Liver (tissue), 9 donors: Measurements from ENCODE around the gene ARMC5. TPM values are rescaled to one million over a fixed set of nuclear protein-coding genes. Genes with fewer than 3 reads are reported as not detected.
A peak's percentile ranks its signal among the peaks of the same experiment; 100 is the strongest.

ENCODE experiments used
- DNase-seq: peaks from one replicate; pipeline ENCODE4 v3.0.0-alpha.2; 2017; ENCODE audit warnings: low spot score
- H3K27ac ChIP-seq, 2 donors: one replicate each; pipeline ENCODE4 v1.7.0; 2013; ENCODE audit warnings: inconsistent platforms in 2 of 2, low read length in 2 of 2, control low read depth in 1 of 2, low read depth in 1 of 2, mild to moderate bottlenecking in 1 of 2
- H3K27me3 ChIP-seq, 4 donors: one replicate each; pipeline versions ENCODE4 v1.6.1 to v1.7.0; 2013; ENCODE audit warnings: low read length in 3 of 4, inconsistent platforms in 1 of 4, mild to moderate bottlenecking in 1 of 4, moderate library complexity in 1 of 4; ENCODE audit not compliant: control insufficient read depth in 4 of 4, insufficient read depth in 4 of 4
- H3K36me3 ChIP-seq, 4 donors: one replicate each; pipeline versions ENCODE4 v1.6.1 to v1.7.0; 2013; ENCODE audit warnings: low read length in 3 of 4, mild to moderate bottlenecking in 3 of 4, low read depth in 1 of 4, moderate library complexity in 1 of 4; ENCODE audit not compliant: control insufficient read depth in 4 of 4, insufficient read depth in 3 of 4
- H3K4me1 ChIP-seq, 4 donors: one replicate each; pipeline versions ENCODE4 v1.6.1 to v1.7.0; 2013; ENCODE audit warnings: low read length in 3 of 4, mild to moderate bottlenecking in 3 of 4, moderate library complexity in 1 of 4; ENCODE audit not compliant: control insufficient read depth in 4 of 4, insufficient read depth in 4 of 4
- H3K4me3 ChIP-seq, 3 donors: one replicate each; pipeline versions ENCODE4 v1.6.1 to v1.7.0; 2013; ENCODE audit warnings: low read length in 3 of 3, control low read depth in 1 of 3, low read depth in 1 of 3, mild to moderate bottlenecking in 1 of 3
- H3K9ac ChIP-seq, 2 donors: one replicate each; pipeline ENCODE4 v1.7.0; 2013; ENCODE audit warnings: low read length in 2 of 2, mild to moderate bottlenecking in 2 of 2, moderate library complexity in 2 of 2, control low read depth in 1 of 2, low read depth in 1 of 2
- H3K9me3 ChIP-seq, 4 donors: one replicate each; pipeline versions ENCODE4 v1.6.1 to v1.7.0; 2013; ENCODE audit warnings: low read length in 3 of 4; ENCODE audit not compliant: control insufficient read depth in 4 of 4
- ATF3 ChIP-seq: IDR thresholded peaks from 2 replicates; pipeline ENCODE4 v1.6.1; 2016; ENCODE audit warnings: antibody characterized with exemption
- CTCF ChIP-seq: fragments of 150-350 bp; IDR thresholded peaks from 2 replicates; pipeline ENCODE4 v1.5.1; 2017; ENCODE audit warnings: improper control_type of control experiment, low read depth, low read length; ENCODE audit not compliant: missing input control
- EGR1 ChIP-seq, 2 donors: IDR thresholded peaks; 2 replicates each; pipeline ENCODE4 v1.6.1; 2016 to 2018; ENCODE audit warnings: antibody characterized with exemption in 2 of 2, low read depth in 2 of 2
- FOXA1 ChIP-seq: IDR thresholded peaks from 2 replicates; pipeline ENCODE4 v1.6.1; 2016; ENCODE audit warnings: antibody characterized with exemption
- FOXA2 ChIP-seq: IDR thresholded peaks from 2 replicates; pipeline ENCODE4 v1.6.1; 2016; ENCODE audit warnings: antibody characterized with exemption
- GABPA ChIP-seq, 2 donors: IDR thresholded peaks in 1 of 2; conservative IDR thresholded peaks in 1 of 2; 2 replicates each; pipeline ENCODE4 v1.6.1; 2016; ENCODE audit warnings: antibody characterized with exemption in 2 of 2, mild to moderate bottlenecking in 1 of 2, moderate library complexity in 1 of 2
- HNF4A ChIP-seq, 2 donors: conservative IDR thresholded peaks; 2 replicates each; pipeline ENCODE4 v1.6.1; 2016; ENCODE audit warnings: antibody characterized with exemption in 2 of 2, mild to moderate bottlenecking in 2 of 2
- HNF4G ChIP-seq: IDR thresholded peaks from 2 replicates; pipeline ENCODE4 v1.6.1; 2016; ENCODE audit warnings: antibody characterized with exemption
- JUND ChIP-seq, 2 donors: IDR thresholded peaks; 2 replicates each; pipeline ENCODE4 v1.6.1; 2016; ENCODE audit warnings: antibody characterized with exemption in 2 of 2
- NR2F2 ChIP-seq: IDR thresholded peaks from 2 replicates; pipeline ENCODE4 v1.6.1; 2016; ENCODE audit warnings: antibody characterized with exemption
- RAD21 ChIP-seq, 2 donors: IDR thresholded peaks; 2 replicates each; pipeline ENCODE4 v1.6.1; 2016; ENCODE audit warnings: antibody characterized with exemption in 2 of 2, mild to moderate bottlenecking in 2 of 2
- RXRA ChIP-seq, 2 donors: IDR thresholded peaks; 2 replicates each; pipeline ENCODE4 v1.6.1; 2017 to 2018; ENCODE audit warnings: antibody characterized with exemption in 2 of 2, mild to moderate bottlenecking in 1 of 2
- SP1 ChIP-seq: IDR thresholded peaks from 2 replicates; pipeline ENCODE4 v1.6.1; 2018; ENCODE audit warnings: antibody characterized with exemption, mild to moderate bottlenecking
- TAF1 ChIP-seq: conservative IDR thresholded peaks from 2 replicates; pipeline ENCODE4 v1.6.1; 2016; ENCODE audit warnings: antibody characterized with exemption, mild to moderate bottlenecking
- YY1 ChIP-seq: IDR thresholded peaks from 2 replicates; pipeline ENCODE4 v1.6.1; 2016; ENCODE audit warnings: antibody characterized with exemption, mild to moderate bottlenecking
- ZBTB33 ChIP-seq: IDR thresholded peaks from 2 replicates; pipeline ENCODE4 v1.6.1; 2016; ENCODE audit warnings: antibody characterized with exemption
- WGBS: extraction: QIAGEN DNeasy Blood & Tissue Kit; methylation state at CpG from one replicate; pipeline ENCODE4 v1.1.7; 2013; 5-methylcytosine and 5-hydroxymethylcytosine counted together
- polyA plus RNA-seq, 2 donors: library from polyadenylated mRNA; stranded (reverse) in 1 of 2; unstranded in 1 of 2; fragments of 200-250 nt in 1 of 2; fragments of >200 nt in 1 of 2; fragmentation: Nextera tagmentation in 1 of 2; extraction: Ambion mirVana in 1 of 2; gene quantifications; one replicate each; pipeline versions ENCODE4 v1.2.1 to v1.2.3, GENCODE V29; 2013 to 2015
- total RNA-seq, 2 donors: library from RNA; depleted of rRNA; stranded (reverse); fragments of >200 nt; gene quantifications; one replicate each; pipeline ENCODE4 v1.2.3, GENCODE V29; 2014
- TF ChIP-seq, protein P1 (sequence below): IDR thresholded peaks from 2 replicates; pipeline ENCODE4 v1.6.1; 2016; ENCODE audit warnings: antibody characterized with exemption
- donor health status: healthy.
- donor health status: healthy.
- donor health status: healthy.
- donor health status: healthy.
- donor health status: healthy.

ARMC5 gene
- total and polyA plus RNA-seq, 4 donors: 5.4 to 13.3 (median 11.4) TPM

DNA sequence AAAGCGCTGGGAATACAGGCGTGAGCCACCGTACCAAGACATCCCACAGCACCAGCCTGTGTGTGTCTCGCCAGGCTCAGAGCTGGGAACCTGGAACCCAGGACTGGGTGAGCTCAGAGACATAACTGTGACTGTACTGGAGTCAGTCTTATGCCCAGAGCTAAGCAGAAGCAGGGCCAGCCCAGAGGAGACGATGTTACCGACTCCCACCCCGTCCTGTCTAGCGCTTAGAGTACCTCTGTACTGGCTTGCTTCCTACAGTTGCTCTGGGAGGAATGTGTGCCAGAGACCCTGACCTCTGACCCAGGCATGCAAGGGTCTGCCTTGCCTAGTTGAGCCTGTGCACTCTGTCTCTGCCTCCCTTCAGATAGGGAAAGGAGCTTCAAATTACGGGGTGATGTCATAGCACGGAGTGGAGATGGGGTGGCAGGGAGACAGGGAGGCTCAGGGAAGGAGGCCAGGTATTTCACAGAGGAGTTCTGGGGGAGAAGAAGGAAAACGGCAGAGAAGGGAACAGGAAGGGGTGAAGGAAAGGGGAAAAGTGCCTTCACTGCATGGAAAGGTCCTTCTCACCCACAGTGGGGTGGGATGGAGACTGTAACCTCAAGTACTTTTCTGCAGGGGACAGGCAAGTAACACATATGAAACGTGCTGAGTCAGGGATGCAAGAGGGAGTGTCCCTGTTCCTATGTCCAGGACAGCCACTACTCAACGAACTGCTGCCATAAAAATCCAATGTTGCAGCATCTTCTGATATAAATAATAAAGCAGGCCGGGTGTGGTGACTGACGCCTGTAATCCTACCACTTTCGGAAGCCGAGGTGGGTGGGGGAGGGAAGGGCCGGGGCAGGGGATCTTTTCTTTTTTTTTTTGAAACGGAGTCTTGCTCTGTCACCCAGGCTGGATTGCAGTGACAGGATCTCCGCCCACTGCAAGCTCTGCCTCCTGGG is 5.8 kb upstream of the ARMC5 start:
- Histone ChIP-seq H3K9ac (no peak overlapping the region), H3K9me3 (no peaks in the 10 kb centered on the region), H3K27ac (no peak overlapping the region), H3K36me3 (no peaks in the 10 kb centered on the region), H3K4me1 (peaks cover 18 to 48% (median 31%) of the 10 kb centered on the region in 4 donors), H3K27me3 (no peaks in the 10 kb centered on the region), H3K4me3 (no peak overlapping the region)
- 54% methylated on average over 20 of the region's 20 CpGs for WGBS
- TF ChIP-seq YY1: peak; percentile 11
- TF ChIP-seq ZBTB33: no peak
- peak in 1 of 2 donors; percentile 15 for TF ChIP-seq HNF4A (conservative IDR thresholded peaks at IDR 0.05)
- no peak for TF ChIP-seq ATF3
- DNase-seq: no peak

GRCh38 chr16:31455601-31456314 is 3.5 kb upstream of the ARMC5 start:
- Histone ChIP-seq H3K9ac (no peak overlapping the region), H3K36me3 (no peaks in the 10 kb centered on the region), H3K4me3 (no peak overlapping the region), H3K4me1 (peaks cover 20 to 56% (median 41%) of the 10 kb centered on the region in 4 donors), H3K9me3 (no peaks in the 10 kb centered on the region), H3K27me3 (no peaks in the 10 kb centered on the region), H3K27ac (no peak overlapping the region)
- TF ChIP-seq ATF3 (no peak), EGR1 (IDR thresholded peaks at IDR 0.05; ENCODE audit: low read depth in 2 of 2) (no peak), FOXA2 (no peak), FOXA1 (no peak), JUND (IDR thresholded peaks at IDR 0.05) (no peak), RAD21 (IDR thresholded peaks at IDR 0.05) (peak in 1 of 2 donors; percentile 11), RXRA (IDR thresholded peaks at IDR 0.05) (no peak)
- DNase-seq: no peak
- WGBS: 79% methylated on average over 17 of the region's 17 CpGs

DNA sequence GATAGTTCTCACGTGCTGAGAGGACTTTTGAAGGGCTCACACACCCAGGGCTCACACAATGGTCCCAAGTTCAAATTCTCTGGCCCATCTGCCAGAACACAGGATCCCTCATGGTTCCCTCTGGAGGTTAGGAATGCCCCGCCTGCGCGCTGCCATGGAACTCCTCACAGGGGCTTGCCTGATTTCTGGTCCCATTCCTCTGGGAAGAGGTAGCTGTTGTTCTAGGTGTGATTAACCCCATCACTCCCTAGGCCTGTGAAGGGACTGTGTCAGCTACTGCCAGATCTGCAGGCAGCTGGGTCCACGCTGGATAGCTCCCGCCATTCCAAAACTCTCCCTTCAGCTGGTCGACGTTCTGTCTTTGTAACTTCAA is 2.3 kb upstream of the ARMC5 start:
- Histone ChIP-seq H3K4me1 (peaks cover 24 to 64% (median 52%) of the 10 kb centered on the region in 4 donors), H3K27ac (no peak overlapping the region), H3K4me3 (no peak overlapping the region), H3K36me3 (no peaks in the 10 kb centered on the region), H3K27me3 (no peaks in the 10 kb centered on the region), H3K9ac (no peak overlapping the region), H3K9me3 (no peaks in the 10 kb centered on the region)
- no peak for TF ChIP-seq HNF4A (conservative IDR thresholded peaks at IDR 0.05)
- TF ChIP-seq FOXA1: no peak
- TF ChIP-seq GABPA (IDR thresholded peaks at IDR 0.05 in 1 of 2, conservative IDR thresholded peaks at IDR 0.05 in 1 of 2): no peak
- no peak for TF ChIP-seq FOXA2
- no peak for TF ChIP-seq SP1
- no peak for TF ChIP-seq CTCF
- no peak for TF ChIP-seq RAD21 (IDR thresholded peaks at IDR 0.05)
- TF ChIP-seq NR2F2: no peak
- no peak for TF ChIP-seq ATF3
- no peak for TF ChIP-seq HNF4G
- TF ChIP-seq TAF1: no peak
- TF ChIP-seq, protein P1, sequence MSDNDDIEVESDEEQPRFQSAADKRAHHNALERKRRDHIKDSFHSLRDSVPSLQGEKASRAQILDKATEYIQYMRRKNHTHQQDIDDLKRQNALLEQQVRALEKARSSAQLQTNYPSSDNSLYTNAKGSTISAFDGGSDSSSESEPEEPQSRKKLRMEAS: no peak
- TF ChIP-seq JUND (IDR thresholded peaks at IDR 0.05): no peak
- TF ChIP-seq ZBTB33: no peak
- TF ChIP-seq RXRA (IDR thresholded peaks at IDR 0.05): no peak
- TF ChIP-seq EGR1 (IDR thresholded peaks at IDR 0.05; ENCODE audit: low read depth in 2 of 2): no peak
- no peak for TF ChIP-seq YY1
- WGBS: 87% methylated on average over 8 of the region's 8 CpGs
- DNase-seq: no peak
